ENCODE measurements around the gene EFCAB5.

- TF ChIP-seq CTCF (IDR thresholded peaks at IDR 0.05) (no peak), EZH2 (IDR thresholded peaks at IDR 0.05) (no peak), EZH2phosphoT487 (IDR thresholded peaks at IDR 0.05) (no peak)
Measured at GRCh38 chr17:29936724-29937123, 4.7 kb upstream of the EFCAB5 start.
